ENCODE results near the gene PTPN21.

GRCh38 chr14:88554457-88555286 is at the start of gene PTPN21:
- TF ChIP-seq TOX (CRISPR knock-in tag; IDR thresholded peaks at IDR 0.05; ENCODE audit: borderline replicate concordance) = no peak
- TF ChIP-seq BACH2 (CRISPR knock-in tag; IDR thresholded peaks at IDR 0.05; ENCODE audit: borderline replicate concordance) = no peak
- no peak for TF ChIP-seq CREB5 (CRISPR knock-in tag; IDR thresholded peaks at IDR 0.05; ENCODE audit: low read depth)
- no peak for TF ChIP-seq ZNF8 (CRISPR knock-in tag; IDR thresholded peaks at IDR 0.05)
- no peak for TF ChIP-seq ZFP30 (CRISPR knock-in tag; IDR thresholded peaks at IDR 0.05)
- TF ChIP-seq ZNF565 (CRISPR knock-in tag; conservative IDR thresholded peaks at IDR 0.05; ENCODE audit: low read depth) = no peak
- no peak for TF ChIP-seq ARNTL (CRISPR knock-in tag; IDR thresholded peaks at IDR 0.05; ENCODE audit: borderline replicate concordance, low read depth)
- no peak for TF ChIP-seq ZNF70 (CRISPR knock-in tag; IDR thresholded peaks at IDR 0.05)
- no peak for TF ChIP-seq GLIS3 (CRISPR knock-in tag; IDR thresholded peaks at IDR 0.05)
- no peak for TF ChIP-seq POU6F1 (CRISPR knock-in tag; IDR thresholded peaks at IDR 0.05; ENCODE audit: borderline replicate concordance, low read depth)
- TF ChIP-seq, protein P1, sequence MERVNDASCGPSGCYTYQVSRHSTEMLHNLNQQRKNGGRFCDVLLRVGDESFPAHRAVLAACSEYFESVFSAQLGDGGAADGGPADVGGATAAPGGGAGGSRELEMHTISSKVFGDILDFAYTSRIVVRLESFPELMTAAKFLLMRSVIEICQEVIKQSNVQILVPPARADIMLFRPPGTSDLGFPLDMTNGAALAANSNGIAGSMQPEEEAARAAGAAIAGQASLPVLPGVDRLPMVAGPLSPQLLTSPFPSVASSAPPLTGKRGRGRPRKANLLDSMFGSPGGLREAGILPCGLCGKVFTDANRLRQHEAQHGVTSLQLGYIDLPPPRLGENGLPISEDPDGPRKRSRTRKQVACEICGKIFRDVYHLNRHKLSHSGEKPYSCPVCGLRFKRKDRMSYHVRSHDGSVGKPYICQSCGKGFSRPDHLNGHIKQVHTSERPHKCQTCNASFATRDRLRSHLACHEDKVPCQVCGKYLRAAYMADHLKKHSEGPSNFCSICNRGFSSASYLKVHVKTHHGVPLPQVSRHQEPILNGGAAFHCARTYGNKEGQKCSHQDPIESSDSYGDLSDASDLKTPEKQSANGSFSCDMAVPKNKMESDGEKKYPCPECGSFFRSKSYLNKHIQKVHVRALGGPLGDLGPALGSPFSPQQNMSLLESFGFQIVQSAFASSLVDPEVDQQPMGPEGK (CRISPR knock-in tag; IDR thresholded peaks at IDR 0.05; ENCODE audit: borderline replicate concordance) = peak; percentile 19; the same call in 1 of the 2 replicates
- no peak for TF ChIP-seq RARB (CRISPR knock-in tag; IDR thresholded peaks at IDR 0.05)
- TF ChIP-seq CSDC2 (CRISPR knock-in tag; IDR thresholded peaks at IDR 0.05) = no peak
- no peak for TF ChIP-seq SNAI2 (CRISPR knock-in tag; IDR thresholded peaks at IDR 0.05)

All from SK-N-SH treated with all-trans-retinoic acid at 6 μM for 48 hours (cell line).